Chondrocyte (in vitro differentiated cells): ENCODE measurements around the gene ANOS1. TPM values are rescaled to one million over a fixed set of nuclear protein-coding genes. Genes with fewer than 3 reads are reported as not detected.
A peak's percentile ranks its signal among the peaks of the same experiment; 100 is the strongest.
"Not testable (repeated sequence)": the region's sequence is repeated elsewhere in the genome, so short reads cannot be mapped to it uniquely, and the experiment has no call there.

Source experiments
- DNase-seq: peaks from one replicate; pipeline ENCODE4 v3.0.0; 2021; ENCODE audit warnings: mixed read lengths, low spot score
- H3K27ac Mint-ChIP-seq: one replicate; pipeline ENCODE4 v1.8.0; 2021; ENCODE audit warnings: mild to moderate bottlenecking, moderate library complexity, mixed read lengths; ENCODE audit not compliant: unreplicated experiment
- H3K27me3 Mint-ChIP-seq: 2 replicates; pipeline ENCODE4 v1.8.0; 2021; ENCODE audit warnings: low read depth, mixed read lengths
- H3K36me3 Mint-ChIP-seq: 2 replicates; pipeline ENCODE4 v1.8.0; 2021; ENCODE audit warnings: low read depth, mixed read lengths
- H3K4me1 Mint-ChIP-seq: 2 replicates; pipeline ENCODE4 v1.8.0; 2021; ENCODE audit warnings: low read depth, mild to moderate bottlenecking, mixed read lengths
- H3K4me3 Mint-ChIP-seq: one replicate; pipeline ENCODE4 v1.8.0; 2021; ENCODE audit warnings: mild to moderate bottlenecking, moderate library complexity, mixed read lengths; ENCODE audit not compliant: unreplicated experiment
- H3K9me3 Mint-ChIP-seq: 2 replicates; pipeline ENCODE4 v1.8.0; 2021; ENCODE audit warnings: low read depth, mixed read lengths
- CTCF ChIP-seq: fragments of 200-600 bp; sonication (generic); IDR thresholded peaks from 2 replicates; pipeline ENCODE4 v1.5.0; 2021; ENCODE audit warnings: antibody characterized with exemption, mild to moderate bottlenecking, moderate library complexity
- long read RNA-seq: library from polyadenylated mRNA; stranded (forward); transcript quantifications from one replicate; pipeline ENCODE4 v2.0.0, GENCODE V29; 2021
- total RNA-seq: library from RNA; stranded (reverse); gene quantifications from 3 replicates; pipeline ENCODE4 v1.2.1, GENCODE V29; 2021

The ANOS1 gene
- total RNA-seq, result 9.6 to 23.1 TPM (median 22.3 TPM) in 3 replicates
- long read RNA-seq, full-length matches to known transcripts, result 14 of 40 reads
- long read RNA-seq, partial matches to known transcripts, result 6 of 40 reads
- long read RNA-seq, other reads (novel, unspliced or antisense), result 20 of 40 reads

GRCh38 chrX:8731559-8732395, at the start of gene ANOS1:
ANOS1 (minus strand) TSS chrX:8732137; CDS start chrX:8732036, 101 bp downstream.
- Mint-ChIP-seq H3K9me3 (no peaks in the 10 kb centered on the region), H3K36me3 (no peaks in the 10 kb centered on the region), H3K4me1 (peaks cover 8% of the 10 kb centered on the region), H3K4me3 (peak within 1 kb of the TSS; percentile 61), H3K27ac (no peak within 1 kb of the TSS), H3K27me3 (peaks cover 50% of the 10 kb centered on the region)
- DNase-seq, result no peak
- no peak for TF ChIP-seq CTCF

- no peak for TF ChIP-seq CTCF
- no peak overlapping the region for H3K27ac Mint-ChIP-seq
- H3K36me3 Mint-ChIP-seq, result no peaks in the 10 kb centered on the region
- DNase-seq, result no peak
- H3K9me3 Mint-ChIP-seq, result peaks cover 9% of the 10 kb centered on the region
- H3K4me1 Mint-ChIP-seq, result no peaks in the 10 kb centered on the region
- no peak overlapping the region for H3K4me3 Mint-ChIP-seq
- H3K27me3 Mint-ChIP-seq, result peaks cover 30% of the 10 kb centered on the region
Observed at GRCh38 chrX:8773117-8773516, 41.2 kb upstream of the ANOS1 start.

GRCh38 chrX:8760021-8760420, 28.1 kb upstream of the ANOS1 start:
- no peaks in the 10 kb centered on the region for H3K4me1 Mint-ChIP-seq
- peaks cover 7% of the 10 kb centered on the region for H3K9me3 Mint-ChIP-seq
- no peaks in the 10 kb centered on the region for H3K36me3 Mint-ChIP-seq
- no peak overlapping the region for H3K27ac Mint-ChIP-seq
- no peak overlapping the region for H3K4me3 Mint-ChIP-seq
- no peak for TF ChIP-seq CTCF
- peaks cover 1% of the 10 kb centered on the region for H3K27me3 Mint-ChIP-seq
- no peak for DNase-seq

GRCh38 chrX:8758706-8759105, 26.8 kb upstream of the ANOS1 start:
- H3K9me3 Mint-ChIP-seq, H3K36me3 Mint-ChIP-seq, DNase-seq, H3K4me3 Mint-ChIP-seq, H3K27me3 Mint-ChIP-seq, H3K4me1 Mint-ChIP-seq, H3K27ac Mint-ChIP-seq: not testable (repeated sequence)

- H3K4me3 Mint-ChIP-seq, H3K4me1 Mint-ChIP-seq, H3K36me3 Mint-ChIP-seq, H3K27ac Mint-ChIP-seq, H3K27me3 Mint-ChIP-seq, DNase-seq, H3K9me3 Mint-ChIP-seq: not testable (repeated sequence)
Observed at GRCh38 chrX:8757609-8758389, 25.9 kb upstream of the ANOS1 start.

GRCh38 chrX:8755813-8756212, 23.9 kb upstream of the ANOS1 start:
- no peaks in the 10 kb centered on the region for H3K4me1 Mint-ChIP-seq
- no peaks in the 10 kb centered on the region for H3K36me3 Mint-ChIP-seq
- H3K27me3 Mint-ChIP-seq, result peaks cover 5% of the 10 kb centered on the region
- H3K4me3 Mint-ChIP-seq, result no peak overlapping the region
- no peak for TF ChIP-seq CTCF
- no peak for DNase-seq
- peaks cover 7% of the 10 kb centered on the region for H3K9me3 Mint-ChIP-seq
- H3K27ac Mint-ChIP-seq, result no peak overlapping the region
